Ishikawa (cell line): ENCODE data around the gene TNFRSF8.

Source experiments
- CEBPB ChIP-seq: IDR thresholded peaks from 2 replicates; pipeline ENCODE4 v1.6.1; 2012
- CREB1 ChIP-seq: IDR thresholded peaks from 2 replicates; pipeline ENCODE4 v1.6.1; 2012; ENCODE audit warnings: low read depth
- EGR1 ChIP-seq: IDR thresholded peaks from 2 replicates; pipeline ENCODE4 v1.6.1; 2012
- EP300 ChIP-seq: IDR thresholded peaks from 2 replicates; pipeline ENCODE4 v1.6.1; 2012; ENCODE audit warnings: borderline replicate concordance
- FOXM1 ChIP-seq: IDR thresholded peaks from 2 replicates; pipeline ENCODE4 v1.6.1; 2012; ENCODE audit warnings: low read depth, borderline replicate concordance
- NFIC ChIP-seq: IDR thresholded peaks from 2 replicates; pipeline ENCODE4 v1.6.1; 2012
- RAD21 ChIP-seq: IDR thresholded peaks from 2 replicates; pipeline ENCODE4 v1.6.1; 2012; ENCODE audit warnings: low read depth
- TAF1 ChIP-seq: IDR thresholded peaks from 2 replicates; pipeline ENCODE4 v1.6.1; 2012; ENCODE audit warnings: low read depth, mild to moderate bottlenecking
- TCF12 ChIP-seq: IDR thresholded peaks from 2 replicates; pipeline ENCODE4 v1.6.1; 2012; ENCODE audit warnings: low read depth
- TEAD4 ChIP-seq: IDR thresholded peaks from 2 replicates; pipeline ENCODE4 v1.6.1; 2012
- YY1 ChIP-seq: IDR thresholded peaks from 2 replicates; pipeline ENCODE4 v1.6.1; 2012; ENCODE audit warnings: low read depth
- ZBTB7A ChIP-seq: IDR thresholded peaks from 2 replicates; pipeline ENCODE4 v1.6.1; 2012; ENCODE audit warnings: low read depth
- TF ChIP-seq, protein P1 (sequence below): IDR thresholded peaks from 2 replicates; pipeline ENCODE4 v1.6.1; 2012
- TF ChIP-seq, protein P2 (sequence below): IDR thresholded peaks from 2 replicates; pipeline ENCODE4 v1.6.1; 2012; ENCODE audit warnings: low read depth, mild to moderate bottlenecking
- TF ChIP-seq, protein P3 (sequence below): IDR thresholded peaks from 2 replicates; pipeline ENCODE4 v1.6.1; 2012

Gene TNFRSF8

DNA sequence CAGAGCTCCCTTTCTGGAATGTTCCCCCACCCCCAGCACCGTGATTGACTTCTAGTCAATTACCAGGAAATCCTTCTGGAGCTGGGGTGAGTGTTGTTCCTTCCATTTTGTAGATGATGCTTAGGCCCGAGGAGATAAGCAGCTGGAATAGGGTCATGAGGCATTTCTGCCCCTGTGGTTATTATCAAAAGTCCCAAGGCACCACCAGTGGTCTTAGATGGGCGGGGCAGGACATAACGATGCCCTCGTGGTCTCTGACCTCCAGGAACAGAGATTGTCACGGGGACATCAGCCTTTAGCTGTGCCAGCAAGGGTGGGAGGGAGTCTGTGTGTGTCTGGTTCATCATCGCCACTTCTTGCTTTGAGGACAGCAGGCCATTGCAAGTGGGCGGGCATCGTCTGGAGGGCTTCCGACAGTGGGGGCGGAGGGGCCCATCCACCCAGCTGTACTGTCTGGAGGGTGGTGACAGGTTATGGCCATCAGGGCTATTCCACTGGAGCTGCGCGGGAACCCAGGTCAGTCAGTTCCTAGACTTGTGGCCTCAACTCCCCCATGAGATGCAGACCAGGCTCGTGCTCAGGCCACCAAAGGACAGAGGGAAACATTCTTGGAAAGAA, 22.6 kb downstream of the TNFRSF8 start:
- TF ChIP-seq EGR1 (no peak), TEAD4 (no peak), ZBTB7A (no peak), RAD21 (no peak), FOXM1 (no peak)
- TF ChIP-seq, protein P1, sequence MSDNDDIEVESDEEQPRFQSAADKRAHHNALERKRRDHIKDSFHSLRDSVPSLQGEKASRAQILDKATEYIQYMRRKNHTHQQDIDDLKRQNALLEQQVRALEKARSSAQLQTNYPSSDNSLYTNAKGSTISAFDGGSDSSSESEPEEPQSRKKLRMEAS, result no peak

DNA sequence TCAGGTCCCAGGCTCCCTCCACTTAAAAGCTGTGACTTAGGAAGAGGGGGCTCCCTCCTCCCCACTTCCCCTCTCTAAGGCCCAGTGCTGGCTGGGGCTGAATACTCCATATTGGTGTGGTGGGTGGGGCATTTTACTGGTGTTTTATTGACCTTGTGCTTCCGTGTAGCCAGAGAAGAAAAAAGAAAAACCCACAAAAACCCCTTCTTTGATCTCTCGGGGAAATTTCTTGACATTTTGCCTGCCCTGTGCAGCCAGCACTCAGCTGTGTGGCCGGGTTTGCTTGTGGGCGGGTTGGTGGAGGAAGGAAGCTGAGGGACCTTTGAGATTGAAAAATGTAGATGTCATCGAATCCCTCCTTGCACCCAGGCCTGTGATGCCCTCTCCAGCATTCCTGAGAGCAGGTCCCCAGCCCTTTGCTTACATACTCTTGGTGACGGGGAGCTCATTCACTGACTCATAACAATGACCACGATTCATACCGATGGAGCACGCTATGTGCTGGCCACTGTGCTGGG, 24.8 kb downstream of the TNFRSF8 start:
- TF ChIP-seq CEBPB (no peak), NFIC (no peak), CREB1 (no peak), RAD21 (no peak), EP300 (no peak), TAF1 (no peak), ZBTB7A (no peak), FOXM1 (no peak), YY1 (no peak), EGR1 (no peak), TCF12 (no peak)
- TF ChIP-seq, protein P2, sequence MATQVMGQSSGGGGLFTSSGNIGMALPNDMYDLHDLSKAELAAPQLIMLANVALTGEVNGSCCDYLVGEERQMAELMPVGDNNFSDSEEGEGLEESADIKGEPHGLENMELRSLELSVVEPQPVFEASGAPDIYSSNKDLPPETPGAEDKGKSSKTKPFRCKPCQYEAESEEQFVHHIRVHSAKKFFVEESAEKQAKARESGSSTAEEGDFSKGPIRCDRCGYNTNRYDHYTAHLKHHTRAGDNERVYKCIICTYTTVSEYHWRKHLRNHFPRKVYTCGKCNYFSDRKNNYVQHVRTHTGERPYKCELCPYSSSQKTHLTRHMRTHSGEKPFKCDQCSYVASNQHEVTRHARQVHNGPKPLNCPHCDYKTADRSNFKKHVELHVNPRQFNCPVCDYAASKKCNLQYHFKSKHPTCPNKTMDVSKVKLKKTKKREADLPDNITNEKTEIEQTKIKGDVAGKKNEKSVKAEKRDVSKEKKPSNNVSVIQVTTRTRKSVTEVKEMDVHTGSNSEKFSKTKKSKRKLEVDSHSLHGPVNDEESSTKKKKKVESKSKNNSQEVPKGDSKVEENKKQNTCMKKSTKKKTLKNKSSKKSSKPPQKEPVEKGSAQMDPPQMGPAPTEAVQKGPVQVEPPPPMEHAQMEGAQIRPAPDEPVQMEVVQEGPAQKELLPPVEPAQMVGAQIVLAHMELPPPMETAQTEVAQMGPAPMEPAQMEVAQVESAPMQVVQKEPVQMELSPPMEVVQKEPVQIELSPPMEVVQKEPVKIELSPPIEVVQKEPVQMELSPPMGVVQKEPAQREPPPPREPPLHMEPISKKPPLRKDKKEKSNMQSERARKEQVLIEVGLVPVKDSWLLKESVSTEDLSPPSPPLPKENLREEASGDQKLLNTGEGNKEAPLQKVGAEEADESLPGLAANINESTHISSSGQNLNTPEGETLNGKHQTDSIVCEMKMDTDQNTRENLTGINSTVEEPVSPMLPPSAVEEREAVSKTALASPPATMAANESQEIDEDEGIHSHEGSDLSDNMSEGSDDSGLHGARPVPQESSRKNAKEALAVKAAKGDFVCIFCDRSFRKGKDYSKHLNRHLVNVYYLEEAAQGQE, result no peak
- TF ChIP-seq, protein P3, sequence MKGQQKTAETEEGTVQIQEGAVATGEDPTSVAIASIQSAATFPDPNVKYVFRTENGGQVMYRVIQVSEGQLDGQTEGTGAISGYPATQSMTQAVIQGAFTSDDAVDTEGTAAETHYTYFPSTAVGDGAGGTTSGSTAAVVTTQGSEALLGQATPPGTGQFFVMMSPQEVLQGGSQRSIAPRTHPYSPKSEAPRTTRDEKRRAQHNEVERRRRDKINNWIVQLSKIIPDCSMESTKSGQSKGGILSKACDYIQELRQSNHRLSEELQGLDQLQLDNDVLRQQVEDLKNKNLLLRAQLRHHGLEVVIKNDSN, result no peak
- TF ChIP-seq, protein P1, result no peak

DNA sequence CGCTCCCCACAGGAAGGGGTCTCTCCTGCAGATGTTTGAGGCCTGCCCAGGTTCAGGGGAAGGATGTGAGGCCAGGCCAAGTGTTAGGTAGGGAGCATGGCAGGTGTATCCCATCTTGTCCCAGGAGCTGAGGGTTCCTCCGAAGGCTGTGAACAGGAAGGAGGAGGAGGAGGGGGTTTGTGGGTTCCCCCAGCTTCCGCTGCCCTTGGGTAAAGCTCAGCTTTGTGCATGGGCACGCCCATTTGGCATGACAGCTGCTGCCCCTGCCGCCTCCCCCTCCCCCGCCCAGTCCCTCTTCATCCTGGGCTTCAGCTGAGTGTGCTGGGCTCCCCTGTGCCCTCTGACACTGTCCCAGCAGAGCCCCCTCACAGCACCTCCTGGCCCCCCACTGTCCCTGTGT, 25.5 kb downstream of the TNFRSF8 start:
- TF ChIP-seq, protein P3, result no peak
- TF ChIP-seq NFIC (no peak), EGR1 (no peak), ZBTB7A (no peak), TEAD4 (no peak), YY1 (no peak), CEBPB (no peak), TCF12 (no peak)
- TF ChIP-seq, protein P2, result no peak

DNA sequence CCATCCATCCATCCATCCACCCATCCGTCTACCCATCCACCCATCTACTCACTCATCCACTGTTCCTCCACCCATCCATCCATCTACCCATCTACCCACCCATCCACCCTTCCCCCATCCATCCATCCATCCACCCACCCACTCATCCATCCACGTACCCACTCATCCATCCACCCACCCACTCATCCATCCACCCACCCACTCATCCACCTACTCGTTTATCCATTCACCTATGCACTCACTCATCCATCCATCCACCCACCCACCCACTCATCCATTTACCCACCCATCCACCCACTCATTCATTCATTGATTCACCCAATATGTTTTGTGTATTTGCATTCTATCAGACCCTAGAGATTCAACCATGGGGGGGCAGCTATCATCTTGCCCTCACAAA, 27.2 kb downstream of the TNFRSF8 start:
- TF ChIP-seq TAF1, result no peak
- TF ChIP-seq EP300, result no peak
- TF ChIP-seq FOXM1, result no peak
- TF ChIP-seq, protein P1, result no peak
- TF ChIP-seq, protein P3, result no peak
- TF ChIP-seq, protein P2, result no peak
- no peak for TF ChIP-seq RAD21
- TF ChIP-seq ZBTB7A, result no peak
- no peak for TF ChIP-seq CREB1
- TF ChIP-seq NFIC, result no peak
- no peak for TF ChIP-seq YY1
- no peak for TF ChIP-seq EGR1
- no peak for TF ChIP-seq TCF12
- TF ChIP-seq TEAD4, result no peak
- TF ChIP-seq CEBPB, result no peak
